Breast epithelium (tissue), 4 donors: Measurements from ENCODE around the gene NDUFS6. TPM values are rescaled to one million over a fixed set of nuclear protein-coding genes. Genes with fewer than 3 reads are reported as not detected.
"Not testable (repeated sequence)": the region's sequence is repeated elsewhere in the genome, so short reads cannot be mapped to it uniquely, and the experiment has no call there.

Experiments used
- DNase-seq, 2 donors: peaks; one replicate each; pipeline ENCODE4 v3.0.0-alpha.2; 2019; ENCODE audit warnings: low spot score in 2 of 2
- H3K27ac ChIP-seq, 2 donors: fragments of 200-600 bp; sonication (generic) in 1 of 2; one replicate each; pipeline ENCODE4 v1.5.1; 2016 to 2019; ENCODE audit warnings: mild to moderate bottlenecking in 1 of 2
- H3K27me3 ChIP-seq, 2 donors: fragments of 200-600 bp; sonication (generic) in 1 of 2; one replicate each; pipeline versions ENCODE4 v1.5.1 to v1.6.0; 2017 to 2019; ENCODE audit warnings: control low read depth in 1 of 2, mild to moderate bottlenecking in 1 of 2
- H3K36me3 ChIP-seq: fragments of 200-600 bp; one replicate; pipeline ENCODE4 v1.5.1; 2019
- H3K4me1 ChIP-seq, 2 donors: fragments of 200-600 bp; sonication (generic); one replicate each; pipeline ENCODE4 v1.5.1; 2016 to 2019; ENCODE audit warnings: control low read depth in 1 of 2
- H3K4me3 ChIP-seq, 3 donors: fragments of 200-600 bp; sonication (generic); 1 replicate in 2 of 3; 2 replicates in 1 of 3; pipeline ENCODE4 v1.5.1; 2016 to 2019; ENCODE audit warnings: mild to moderate bottlenecking in 3 of 3, moderate library complexity in 2 of 3
- H3K9me3 ChIP-seq, 2 donors: fragments of 200-600 bp; sonication (generic) in 1 of 2; one replicate each; pipeline ENCODE4 v1.5.1; 2016 to 2019; ENCODE audit warnings: control low read depth in 1 of 2
- CTCF ChIP-seq, 3 donors: fragments of 450-650 bp; IDR thresholded peaks; one replicate each; pipeline ENCODE4 v1.5.1; 2016 to 2017; ENCODE audit warnings: antibody characterized with exemption in 3 of 3, mild to moderate bottlenecking in 3 of 3, moderate library complexity in 3 of 3
- POLR2A ChIP-seq: fragments of 450-650 bp; IDR thresholded peaks from one replicate; pipeline ENCODE4 v1.6.1; 2016; ENCODE audit warnings: antibody characterized with exemption, mild to moderate bottlenecking, moderate library complexity
- POLR2AphosphoS5 ChIP-seq, 3 donors: sonication (generic); formaldehyde crosslinking; IDR thresholded peaks; one replicate each; pipeline ENCODE4 v1.6.1; 2017; ENCODE audit warnings: antibody characterized with exemption in 3 of 3
- intact Hi-C: fragments of 100-400 bp; cut with DNase I; formaldehyde crosslinking; loops from one replicate; pipeline ENCODE4 v1.15.1; 2023; ENCODE audit warnings: low total_unique reads
- total RNA-seq, 3 donors: library from RNA; depleted of rRNA; stranded (reverse); fragments of >200 nt; gene quantifications; one replicate each; pipeline ENCODE4 v1.1.0, GENCODE V29; 2016

Gene NDUFS6
- total RNA-seq, 3 donors from 2014 or later = 37.9 to 68.8 (median 48.0) TPM

GRCh38 chr5:1838013-1838412, 36.8 kb downstream of the NDUFS6 start:
- H3K27me3 ChIP-seq = peaks cover 0 to 12% of the 10 kb centered on the region in 2 donors
- no peaks in the 10 kb centered on the region for H3K9me3 ChIP-seq
- intact Hi-C loops = no loop called here
- TF ChIP-seq POLR2AphosphoS5 (IDR thresholded peaks at IDR 0.05) = no peak
- TF ChIP-seq CTCF (IDR thresholded peaks at IDR 0.05) = no peak
- TF ChIP-seq POLR2A = no peak
- no peaks in the 10 kb centered on the region for H3K36me3 ChIP-seq
- no peak overlapping the region for H3K4me3 ChIP-seq
- no peak for DNase-seq
- H3K27ac ChIP-seq = no peak overlapping the region
- no peaks in the 10 kb centered on the region for H3K4me1 ChIP-seq

GRCh38 chr5:1840071-1840547, 38.9 kb downstream of the NDUFS6 start:
- intact Hi-C loops = no loop called here
- Histone ChIP-seq H3K4me1 (no peaks in the 10 kb centered on the region), H3K27ac (no peak overlapping the region), H3K9me3 (no peaks in the 10 kb centered on the region), H3K4me3 (no peak overlapping the region), H3K27me3 (peaks cover 0 to 20% of the 10 kb centered on the region in 2 donors), H3K36me3 (no peaks in the 10 kb centered on the region)
- no peak for DNase-seq
- TF ChIP-seq CTCF (IDR thresholded peaks at IDR 0.05) (no peak), POLR2A (no peak), POLR2AphosphoS5 (IDR thresholded peaks at IDR 0.05) (no peak)

- intact Hi-C loops = no loop called here
- Histone ChIP-seq H3K4me1 (no peaks in the 10 kb centered on the region), H3K27ac (no peak overlapping the region), H3K27me3 (peaks cover 0 to 20% of the 10 kb centered on the region in 2 donors), H3K4me3 (no peak overlapping the region), H3K36me3 (no peaks in the 10 kb centered on the region), H3K9me3 (no peaks in the 10 kb centered on the region)
- TF ChIP-seq POLR2A (no peak), CTCF (IDR thresholded peaks at IDR 0.05) (no peak), POLR2AphosphoS5 (IDR thresholded peaks at IDR 0.05) (no peak)
- DNase-seq = no peak
These were observed 39.7 kb downstream of the NDUFS6 start for GRCh38 chr5:1840741-1841521.

- H3K27ac ChIP-seq = no peak overlapping the region
- TF ChIP-seq POLR2AphosphoS5 (IDR thresholded peaks at IDR 0.05) (no peak), CTCF (IDR thresholded peaks at IDR 0.05) (no peak), POLR2A (no peak)
- no peak overlapping the region for H3K4me3 ChIP-seq
- no peaks in the 10 kb centered on the region for H3K4me1 ChIP-seq
- H3K36me3 ChIP-seq = no peaks in the 10 kb centered on the region
- H3K27me3 ChIP-seq = peaks cover 0 to 20% of the 10 kb centered on the region in 2 donors
- DNase-seq = no peak
- no peaks in the 10 kb centered on the region for H3K9me3 ChIP-seq
- intact Hi-C loops = no loop called here
These were observed 41.0 kb downstream of the NDUFS6 start for GRCh38 chr5:1842004-1842819.

- H3K27me3 ChIP-seq = peaks cover 0 to 24% of the 10 kb centered on the region in 2 donors
- H3K9me3 ChIP-seq, H3K36me3 ChIP-seq, H3K4me3 ChIP-seq, DNase-seq, H3K27ac ChIP-seq, H3K4me1 ChIP-seq: not testable (repeated sequence)
- intact Hi-C loops = loop anchor here (2.0 kb wide), 1 partner anchor 75 kb away; no protein-coding TSS in a partner anchor
These were observed 42.6 kb downstream of the NDUFS6 start for GRCh38 chr5:1843761-1844160.
